SK-N-SH (cell line): ENCODE data around the gene STARD8. TPM values are rescaled to one million over a fixed set of nuclear protein-coding genes. Genes with fewer than 3 reads are reported as not detected.

Source experiments
- CTCF ChIA-PET: fragments of 300-600, 350-600 bp; formaldehyde crosslinking; extraction: SDS; loops from one replicate; lab custom pipeline; 2021; lab: Yijun Ruan, JAX
- POLR2A ChIA-PET: fragments of 350-600 bp; sonication (Branson Sonifier 250); formaldehyde crosslinking; extraction: SDS; loops from one replicate; lab custom pipeline; 2020; ENCODE audit warnings: antibody characterized with exemption, inconsistent platforms; lab: Yijun Ruan, JAX
- DNase-seq: peaks from one replicate; pipeline ENCODE4 v3.0.0; 2012
- H2AFZ ChIP-seq: fragments of 200-600 bp; sonication (generic); 2 replicates; pipeline ENCODE4 v1.8.1; 2016; ENCODE audit warnings: antibody characterized with exemption, mild to moderate bottlenecking, low read depth
- H3F3A ChIP-seq: fragments of 200-600 bp; sonication (generic); replicated peaks from 2 replicates; pipeline ENCODE3; 2016; ENCODE audit warnings: antibody characterized with exemption, mild to moderate bottlenecking; ENCODE audit not compliant: insufficient read depth
- H3K27ac ChIP-seq, 2 experiments: fragments of 200-500 bp in 1 of 2; fragments of 200-600 bp in 1 of 2; sonication (Bioruptor generic) in 1 of 2; sonication (generic), shearing (Covaris generic) in 1 of 2; 2 replicates each; pipeline versions ENCODE4 v1.5.1 to v1.6.1; 2014 to 2016; ENCODE audit warnings: low read depth in 2 of 2, inconsistent platforms in 1 of 2, low read length in 1 of 2, mild to moderate bottlenecking in 1 of 2, mixed read lengths in 1 of 2
- H3K27me3 ChIP-seq: fragments of 200-600 bp; sonication (generic), shearing (Covaris generic); 2 replicates; pipeline ENCODE4 v1.6.1; 2016; ENCODE audit warnings: mixed run types; ENCODE audit not compliant: insufficient read depth
- H3K36me3 ChIP-seq, 2 experiments: fragments of 200-500 bp in 1 of 2; fragments of 200-600 bp in 1 of 2; sonication (Bioruptor generic) in 1 of 2; sonication (generic) in 1 of 2; replicated peaks in 1 of 2; 2 replicates each; pipeline versions ENCODE3 to v1.5.1; 2014 to 2016; ENCODE audit warnings: low read length in 1 of 2, mild to moderate bottlenecking in 1 of 2; ENCODE audit not compliant: insufficient read depth in 2 of 2, control insufficient read depth in 1 of 2
- H3K4me1 ChIP-seq, 2 experiments: fragments of 200-500 bp in 1 of 2; fragments of 200-600 bp in 1 of 2; sonication (Bioruptor generic) in 1 of 2; sonication (generic), shearing (Covaris generic) in 1 of 2; 2 replicates each; pipeline versions ENCODE4 v1.5.1 to v1.6.1; 2014 to 2016; ENCODE audit warnings: low read depth in 1 of 2, low read length in 1 of 2, mixed run types in 1 of 2; ENCODE audit not compliant: insufficient read depth in 2 of 2, control insufficient read depth in 1 of 2
- H3K4me2 ChIP-seq: fragments of 200-600 bp; sonication (generic), shearing (Covaris generic); 2 replicates; pipeline ENCODE4 v1.6.1; 2017; ENCODE audit warnings: mixed run types
- H3K4me3 ChIP-seq, 2 experiments: fragments of 200-500 bp in 1 of 2; fragments of 200-600 bp in 1 of 2; sonication (Bioruptor generic) in 1 of 2; sonication (generic), shearing (Covaris generic) in 1 of 2; 2 replicates each; pipeline versions ENCODE4 v1.5.1 to v1.8.1; 2014 to 2016; ENCODE audit warnings: low read depth in 2 of 2, inconsistent platforms in 1 of 2, low read length in 1 of 2, mild to moderate bottlenecking in 1 of 2, mixed read lengths in 1 of 2, moderate library complexity in 1 of 2
- H3K79me2 ChIP-seq: fragments of 200-600 bp; sonication (generic); 2 replicates; pipeline ENCODE4 v1.8.1; 2017; ENCODE audit warnings: mild to moderate bottlenecking; ENCODE audit not compliant: insufficient read depth
- H3K9ac ChIP-seq: fragments of 200-600 bp; sonication (generic); 2 replicates; pipeline ENCODE4 v1.6.1; 2017; ENCODE audit warnings: mixed run types
- H3K9me2 ChIP-seq: fragments of 200-600 bp; sonication (generic); 2 replicates; pipeline ENCODE4 v1.6.1; 2017; ENCODE audit warnings: mixed run types
- H3K9me3 ChIP-seq: fragments of 200-600 bp; sonication (generic); 2 replicates; pipeline ENCODE4 v1.6.1; 2017; ENCODE audit warnings: mixed run types, mild to moderate bottlenecking, moderate library complexity
- H4K20me1 ChIP-seq: fragments of 200-600 bp; sonication (generic); 2 replicates; pipeline ENCODE4 v1.6.1; 2017; ENCODE audit warnings: mild to moderate bottlenecking, mixed run types; ENCODE audit not compliant: insufficient read depth
- ELF1 ChIP-seq: IDR thresholded peaks from 2 replicates; pipeline ENCODE4 v1.4.0; 2012
- EZH2phosphoT487 ChIP-seq: fragments of 200-600 bp; sonication (generic); IDR thresholded peaks from 2 replicates; pipeline ENCODE4 v1.6.1; 2017; ENCODE audit warnings: low read depth, mixed run types, mild to moderate bottlenecking, antibody characterized with exemption, moderate library complexity, borderline replicate concordance
- MEF2A ChIP-seq: IDR thresholded peaks from 2 replicates; pipeline ENCODE4 v1.4.0; 2012; ENCODE audit warnings: low read depth, borderline replicate concordance
- MXI1 ChIP-seq: IDR thresholded peaks from 2 replicates; pipeline ENCODE4 v1.6.1; 2012; ENCODE audit warnings: mild to moderate bottlenecking, low read depth, low read length, improper control_type of control experiment
- NFIC ChIP-seq: IDR thresholded peaks from 2 replicates; pipeline ENCODE4 v1.4.0; 2012; ENCODE audit warnings: borderline replicate concordance
- NRF1 ChIP-seq: IDR thresholded peaks from 2 replicates; pipeline ENCODE4 v1.6.1; 2012; ENCODE audit warnings: low read depth, mild to moderate bottlenecking, low read length
- RFX5 ChIP-seq: IDR thresholded peaks from 2 replicates; pipeline ENCODE4 v1.6.1; 2012; ENCODE audit warnings: mild to moderate bottlenecking, improper control_type of control experiment, low read length
- SIN3A ChIP-seq: IDR thresholded peaks from 2 replicates; pipeline ENCODE4 v1.6.1; 2012; ENCODE audit warnings: low read depth, mild to moderate bottlenecking, low read length, moderate library complexity, borderline replicate concordance
- SMC3 ChIP-seq: IDR thresholded peaks from 2 replicates; pipeline ENCODE4 v1.6.1; 2012; ENCODE audit warnings: low read depth, low read length, improper control_type of control experiment
- TAF1 ChIP-seq: IDR thresholded peaks from 2 replicates; pipeline ENCODE4 v1.6.1; 2012; ENCODE audit warnings: low read depth, mild to moderate bottlenecking, low read length, moderate library complexity, borderline replicate concordance
- TEAD4 ChIP-seq: IDR thresholded peaks from 2 replicates; pipeline ENCODE4 v1.4.0; 2012; ENCODE audit warnings: mild to moderate bottlenecking, borderline replicate concordance; ENCODE audit not compliant: insufficient read depth
- YY1 ChIP-seq: IDR thresholded peaks from 2 replicates; pipeline ENCODE4 v1.4.0; 2012; ENCODE audit warnings: low read depth, mild to moderate bottlenecking
- WGBS: methylation state at CpG from one replicate; pipeline ENCODE4 v1.1.6; 2017; ENCODE audit warnings: low lambda C conversion rate; 5-methylcytosine and 5-hydroxymethylcytosine counted together
- polyA plus RNA-seq, 3 experiments: library from polyadenylated mRNA; depleted of rRNA; stranded (reverse); fragments of >200 nt; gene quantifications; 2 replicates each; pipeline ENCODE4 v1.2.3, GENCODE V29; 2012
- TF ChIP-seq, protein P1 (sequence below): fragments of 150-350 bp; IDR thresholded peaks from 2 replicates; pipeline ENCODE4 v1.6.1; 2017; ENCODE audit warnings: antibody characterized with exemption, low read length, low read depth, borderline replicate concordance
- TF ChIP-seq, protein P2 (sequence below): IDR thresholded peaks from 2 replicates; pipeline ENCODE4 v1.4.0; 2012; ENCODE audit warnings: low read depth, borderline replicate concordance
- TF ChIP-seq, protein P3 (sequence below): fragments of 200-600 bp; sonication (generic); IDR thresholded peaks from 2 replicates; pipeline ENCODE4 v1.6.1; 2017; ENCODE audit warnings: antibody characterized with exemption, mild to moderate bottlenecking, moderate library complexity

The STARD8 gene
- polyA plus RNA-seq, 1 of the 3 experiments (the other 2 are of a cell fraction) = 2.6 TPM

DNA sequence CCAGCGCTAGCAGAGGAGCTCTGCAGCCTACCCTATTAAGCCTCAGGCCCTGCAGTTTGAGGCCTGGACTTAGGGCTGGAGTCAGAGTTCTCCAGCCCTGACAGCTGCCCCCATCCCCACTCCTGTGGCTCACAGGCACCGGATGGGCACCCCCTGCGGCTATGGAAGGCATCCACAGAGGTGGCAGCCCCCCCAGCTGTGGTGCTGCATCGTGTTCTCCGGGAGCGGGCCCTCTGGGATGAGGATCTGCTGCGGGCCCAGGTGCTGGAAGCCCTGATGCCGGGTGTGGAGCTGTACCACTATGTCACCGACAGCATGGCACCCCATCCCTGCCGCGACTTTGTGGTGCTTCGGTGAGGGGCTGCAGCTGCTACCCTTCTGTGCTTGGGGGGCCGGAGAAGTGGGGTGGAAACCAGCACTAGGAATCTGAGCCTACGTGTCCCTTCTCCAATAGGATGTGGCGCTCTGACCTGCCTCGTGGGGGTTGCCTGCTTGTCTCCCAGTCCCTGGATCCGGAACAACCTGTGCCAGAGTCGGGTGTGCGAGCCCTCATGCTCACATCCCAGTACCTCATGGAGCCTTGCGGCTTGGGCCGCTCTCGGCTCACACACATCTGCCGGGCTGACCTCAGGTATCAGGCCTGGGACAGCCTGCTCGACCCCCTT lies 76.2 kb downstream of the STARD8 start:
- 54% methylated on average over 14 of the region's 24 CpGs for WGBS
- Histone ChIP-seq H3K4me2 (no peak overlapping the region), H3K9ac (no peak overlapping the region), H3K9me3 (no peaks in the 10 kb centered on the region), H3K27me3 (no peaks in the 10 kb centered on the region), H3K4me3 (no peak overlapping the region), H3K4me1 (no peaks in the 10 kb centered on the region; a peak in 1 of 4 replicates), H2AFZ (no peak overlapping the region), H3K79me2 (no peaks in the 10 kb centered on the region), H3K36me3 (no peaks in the 10 kb centered on the region), H4K20me1 (no peaks in the 10 kb centered on the region), H3F3A (no peaks in the 10 kb centered on the region), H3K27ac (no peak overlapping the region), H3K9me2 (no peaks in the 10 kb centered on the region)
- TF ChIP-seq, protein P1, sequence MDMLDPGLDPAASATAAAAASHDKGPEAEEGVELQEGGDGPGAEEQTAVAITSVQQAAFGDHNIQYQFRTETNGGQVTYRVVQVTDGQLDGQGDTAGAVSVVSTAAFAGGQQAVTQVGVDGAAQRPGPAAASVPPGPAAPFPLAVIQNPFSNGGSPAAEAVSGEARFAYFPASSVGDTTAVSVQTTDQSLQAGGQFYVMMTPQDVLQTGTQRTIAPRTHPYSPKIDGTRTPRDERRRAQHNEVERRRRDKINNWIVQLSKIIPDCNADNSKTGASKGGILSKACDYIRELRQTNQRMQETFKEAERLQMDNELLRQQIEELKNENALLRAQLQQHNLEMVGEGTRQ = no peak
- TF ChIP-seq SMC3 (no peak), RFX5 (no peak), YY1 (no peak), ELF1 (no peak), MXI1 (no peak), SIN3A (no peak), NRF1 (no peak), TAF1 (no peak), EZH2phosphoT487 (no peak), NFIC (no peak), TEAD4 (no peak), MEF2A (no peak)
- TF ChIP-seq, protein P2, sequence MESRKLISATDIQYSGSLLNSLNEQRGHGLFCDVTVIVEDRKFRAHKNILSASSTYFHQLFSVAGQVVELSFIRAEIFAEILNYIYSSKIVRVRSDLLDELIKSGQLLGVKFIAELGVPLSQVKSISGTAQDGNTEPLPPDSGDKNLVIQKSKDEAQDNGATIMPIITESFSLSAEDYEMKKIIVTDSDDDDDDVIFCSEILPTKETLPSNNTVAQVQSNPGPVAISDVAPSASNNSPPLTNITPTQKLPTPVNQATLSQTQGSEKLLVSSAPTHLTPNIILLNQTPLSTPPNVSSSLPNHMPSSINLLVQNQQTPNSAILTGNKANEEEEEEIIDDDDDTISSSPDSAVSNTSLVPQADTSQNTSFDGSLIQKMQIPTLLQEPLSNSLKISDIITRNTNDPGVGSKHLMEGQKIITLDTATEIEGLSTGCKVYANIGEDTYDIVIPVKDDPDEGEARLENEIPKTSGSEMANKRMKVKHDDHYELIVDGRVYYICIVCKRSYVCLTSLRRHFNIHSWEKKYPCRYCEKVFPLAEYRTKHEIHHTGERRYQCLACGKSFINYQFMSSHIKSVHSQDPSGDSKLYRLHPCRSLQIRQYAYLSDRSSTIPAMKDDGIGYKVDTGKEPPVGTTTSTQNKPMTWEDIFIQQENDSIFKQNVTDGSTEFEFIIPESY = no peak
- TF ChIP-seq, protein P3, sequence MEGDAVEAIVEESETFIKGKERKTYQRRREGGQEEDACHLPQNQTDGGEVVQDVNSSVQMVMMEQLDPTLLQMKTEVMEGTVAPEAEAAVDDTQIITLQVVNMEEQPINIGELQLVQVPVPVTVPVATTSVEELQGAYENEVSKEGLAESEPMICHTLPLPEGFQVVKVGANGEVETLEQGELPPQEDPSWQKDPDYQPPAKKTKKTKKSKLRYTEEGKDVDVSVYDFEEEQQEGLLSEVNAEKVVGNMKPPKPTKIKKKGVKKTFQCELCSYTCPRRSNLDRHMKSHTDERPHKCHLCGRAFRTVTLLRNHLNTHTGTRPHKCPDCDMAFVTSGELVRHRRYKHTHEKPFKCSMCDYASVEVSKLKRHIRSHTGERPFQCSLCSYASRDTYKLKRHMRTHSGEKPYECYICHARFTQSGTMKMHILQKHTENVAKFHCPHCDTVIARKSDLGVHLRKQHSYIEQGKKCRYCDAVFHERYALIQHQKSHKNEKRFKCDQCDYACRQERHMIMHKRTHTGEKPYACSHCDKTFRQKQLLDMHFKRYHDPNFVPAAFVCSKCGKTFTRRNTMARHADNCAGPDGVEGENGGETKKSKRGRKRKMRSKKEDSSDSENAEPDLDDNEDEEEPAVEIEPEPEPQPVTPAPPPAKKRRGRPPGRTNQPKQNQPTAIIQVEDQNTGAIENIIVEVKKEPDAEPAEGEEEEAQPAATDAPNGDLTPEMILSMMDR = no peak
- ChIA-PET CTCF (interaction anchor here (1.6 to 3.1 kb wide), 2 partner anchors 10 to 85 kb away, joined by 3 to 12 read pairs; no protein-coding TSS in a partner anchor), POLR2A (no interaction called here)
- DNase-seq = no peak
